Naive B cell (primary cell): ENCODE results near the gene TIMP2. TPM values are rescaled to one million over a fixed set of nuclear protein-coding genes. Genes with fewer than 3 reads are reported as not detected.

Source experiments
- ATAC-seq, 2 donors: fragments of 150-1000 bp; cut with Tn5 transposase; 2 replicates each; pipeline ENCODE4 v1.10.0; 2021; ENCODE audit warnings: low read depth in 2 of 2, mild to moderate bottlenecking in 2 of 2, moderate library complexity in 2 of 2
- DNase-seq: peaks from one replicate; pipeline ENCODE4 v3.0.0; 2022
- H3K27ac Mint-ChIP-seq, 6 donors: one replicate each; pipeline ENCODE4 v1.8.0; 2020 to 2022; ENCODE audit warnings: mild to moderate bottlenecking in 6 of 6, mixed read lengths in 6 of 6, moderate library complexity in 5 of 6, inconsistent platforms in 2 of 6
- H3K27me3 Mint-ChIP-seq, 3 donors: one replicate each; pipeline ENCODE4 v1.8.0; 2021 to 2022; ENCODE audit warnings: mixed read lengths in 3 of 3, mild to moderate bottlenecking in 1 of 3
- H3K36me3 Mint-ChIP-seq, 2 donors: one replicate each; pipeline ENCODE4 v1.8.0; 2020 to 2022; ENCODE audit warnings: mixed read lengths in 2 of 2, inconsistent platforms in 1 of 2, mild to moderate bottlenecking in 1 of 2
- H3K4me1 Mint-ChIP-seq, 3 donors: one replicate each; pipeline ENCODE4 v1.8.0; 2020 to 2022; ENCODE audit warnings: mixed read lengths in 3 of 3, inconsistent platforms in 1 of 3, mild to moderate bottlenecking in 1 of 3, moderate library complexity in 1 of 3
- H3K4me3 Mint-ChIP-seq, 8 donors: one replicate each; pipeline ENCODE4 v1.8.0; 2020 to 2022; ENCODE audit warnings: mild to moderate bottlenecking in 8 of 8, mixed read lengths in 8 of 8, moderate library complexity in 8 of 8, inconsistent platforms in 2 of 8
- H3K9me3 Mint-ChIP-seq, 7 donors: one replicate each; pipeline ENCODE4 v1.8.0; 2020 to 2022; ENCODE audit warnings: mixed read lengths in 7 of 7, mild to moderate bottlenecking in 5 of 7, inconsistent platforms in 2 of 7, moderate library complexity in 1 of 7
- polyA plus RNA-seq, 6 donors: library from polyadenylated mRNA; unstranded; fragments of 300-500 nt; fragmentation: Illumina TruSeq; gene quantifications; one replicate each; pipeline ENCODE4 v1.2.3, GENCODE V29; 2021; ENCODE audit warnings: low read depth in 6 of 6

The TIMP2 gene
- polyA plus RNA-seq, 6 donors from 2014 or later: 0.40 to 1.1 (median 0.65) TPM

DNA sequence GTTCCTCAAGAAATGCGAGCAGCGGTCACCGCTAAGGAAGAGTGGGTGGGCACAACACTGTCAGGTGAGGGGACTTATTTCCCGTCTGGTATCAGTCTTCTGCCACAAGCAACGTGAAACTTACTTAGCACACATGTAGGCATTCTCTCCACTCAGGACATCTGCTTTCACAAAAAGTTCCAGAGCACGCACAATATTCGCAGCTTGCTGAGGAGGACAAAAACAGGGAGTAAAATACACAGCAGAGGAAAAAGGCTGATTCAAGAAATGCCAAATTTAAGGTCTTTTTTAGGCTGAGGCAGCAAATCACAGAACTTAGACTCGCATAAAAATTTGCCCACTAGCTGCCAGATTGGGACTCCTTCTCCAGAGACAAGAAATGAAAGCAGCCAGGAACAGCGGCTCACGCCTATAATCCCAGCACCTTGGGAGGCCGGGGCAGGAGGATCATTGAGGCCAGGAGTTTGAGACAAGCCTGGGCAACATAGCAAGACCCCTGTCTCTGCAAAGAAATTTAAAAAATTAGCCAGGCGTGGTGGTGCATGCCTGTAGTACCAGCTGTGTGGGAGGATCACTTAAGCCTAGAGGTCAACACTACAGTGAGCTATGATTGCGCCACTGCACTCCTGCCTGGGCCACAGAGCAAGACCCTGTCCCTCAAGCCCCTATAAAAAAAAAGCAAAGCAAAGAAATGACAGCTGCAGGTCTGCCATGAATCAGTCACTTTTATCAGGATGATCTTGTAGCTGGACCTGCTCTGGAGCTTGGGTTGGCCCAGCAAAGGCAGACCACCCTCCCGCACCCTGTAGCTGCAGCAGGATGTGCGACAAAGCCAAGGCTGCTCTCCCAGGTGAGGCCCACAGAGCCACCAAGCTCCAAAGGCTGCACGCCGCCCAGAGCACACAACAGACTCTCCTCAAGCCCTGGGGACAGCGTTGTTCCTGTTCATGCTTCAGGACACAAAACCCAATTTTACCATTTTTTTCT is 105.1 kb downstream of the TIMP2 start:
- peaks cover 29 to 52% of the 10 kb centered on the region in 2 donors for H3K36me3 Mint-ChIP-seq
- H3K4me3 Mint-ChIP-seq: no peak overlapping the region
- DNase-seq (no peak), ATAC-seq (no peak)
- H3K9me3 Mint-ChIP-seq: no peaks in the 10 kb centered on the region
- H3K27me3 Mint-ChIP-seq: no peaks in the 10 kb centered on the region
- peak overlapping the region in 4 of 6 donors; percentile 37 to 83 (median 78) for H3K27ac Mint-ChIP-seq
- H3K4me1 Mint-ChIP-seq: peaks cover 14 to 30% (median 23%) of the 10 kb centered on the region in 3 donors

GRCh38 chr17:78819402-78819801 is 105.8 kb downstream of the TIMP2 start:
- ATAC-seq: no peak
- Mint-ChIP-seq H3K27me3 (no peaks in the 10 kb centered on the region), H3K4me3 (peak overlapping the region in 3 of 8 donors; percentile 0 to 25 (median 5)), H3K27ac (peak overlapping the region; percentile 76 to 92 (median 88)), H3K9me3 (no peaks in the 10 kb centered on the region), H3K4me1 (peaks cover 14 to 25% (median 23%) of the 10 kb centered on the region in 3 donors), H3K36me3 (peaks cover 23 to 45% of the 10 kb centered on the region in 2 donors)
- DNase-seq: no peak

DNA sequence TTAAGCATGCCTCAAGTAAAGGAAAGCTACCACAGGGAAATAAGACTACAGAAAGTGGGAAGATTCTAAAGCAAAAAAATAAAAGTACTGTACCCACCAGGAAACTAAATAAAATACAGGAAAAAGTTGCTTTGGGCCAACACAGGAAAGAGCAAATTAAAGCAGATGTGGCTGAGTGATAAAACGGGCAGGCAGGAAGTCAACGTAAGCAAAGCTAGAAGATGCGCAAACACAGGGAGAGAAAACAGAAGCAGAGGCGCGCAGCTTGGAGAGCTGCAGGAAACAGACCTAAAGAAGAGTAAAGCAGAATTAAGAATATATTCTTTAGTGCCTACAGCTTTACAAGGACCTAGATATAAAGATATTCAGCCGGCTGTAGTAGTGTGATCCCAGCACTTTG is 106.3 kb downstream of the TIMP2 start:
- ATAC-seq (peak; percentile 80 to 85), DNase-seq (peak; percentile 32)
- no peaks in the 10 kb centered on the region for H3K27me3 Mint-ChIP-seq
- H3K36me3 Mint-ChIP-seq: peaks cover 27 to 41% of the 10 kb centered on the region in 2 donors
- peak overlapping the region; percentile 76 to 92 (median 88) for H3K27ac Mint-ChIP-seq
- peaks cover 14 to 25% (median 19%) of the 10 kb centered on the region in 3 donors for H3K4me1 Mint-ChIP-seq
- peak overlapping the region in 6 of 8 donors; percentile 0 to 48 (median 18) for H3K4me3 Mint-ChIP-seq
- H3K9me3 Mint-ChIP-seq: no peaks in the 10 kb centered on the region

DNA sequence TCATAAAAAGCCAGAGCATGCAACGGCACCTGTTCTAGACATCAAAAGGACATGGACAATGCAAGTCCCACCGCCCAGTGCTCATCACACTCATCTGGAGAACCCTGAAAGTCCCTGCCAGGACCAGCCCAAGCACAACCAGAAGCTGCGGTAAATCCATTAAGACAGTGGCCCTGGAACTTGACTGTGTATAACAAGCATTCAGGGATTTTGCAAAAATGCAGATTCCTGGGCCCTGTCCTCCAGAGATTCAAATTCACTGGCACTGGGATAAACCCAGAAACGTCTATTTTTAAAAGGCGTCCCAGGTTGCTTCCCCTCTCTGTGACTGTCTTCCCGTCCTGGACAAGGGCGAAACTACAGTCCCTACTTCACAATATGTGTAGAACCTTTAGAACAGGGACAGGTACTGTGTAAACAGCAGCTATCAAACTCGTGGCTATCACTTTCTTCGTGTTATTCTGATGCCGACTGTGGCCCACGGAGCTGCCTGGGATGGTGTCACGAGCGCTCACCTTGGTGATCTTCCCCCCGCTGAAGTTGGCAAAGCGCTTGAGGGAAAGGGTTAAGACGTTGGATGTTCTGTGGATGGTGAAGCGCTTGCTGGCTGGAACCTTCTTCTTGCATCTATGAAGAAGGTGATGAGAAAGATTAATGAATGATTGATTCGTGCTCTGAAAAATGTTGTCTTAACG is 106.9 kb downstream of the TIMP2 start:
- H3K9me3 Mint-ChIP-seq: no peaks in the 10 kb centered on the region
- H3K27me3 Mint-ChIP-seq: no peaks in the 10 kb centered on the region
- H3K27ac Mint-ChIP-seq: peak overlapping the region in 5 of 6 donors; percentile 42 to 89 (median 78)
- H3K4me3 Mint-ChIP-seq: peak overlapping the region in 3 of 8 donors; percentile 0 to 25 (median 18)
- peaks cover 14 to 22% (median 15%) of the 10 kb centered on the region in 3 donors for H3K4me1 Mint-ChIP-seq
- ATAC-seq (no peak), DNase-seq (no peak)
- peaks cover 31 to 34% of the 10 kb centered on the region in 2 donors for H3K36me3 Mint-ChIP-seq

DNA sequence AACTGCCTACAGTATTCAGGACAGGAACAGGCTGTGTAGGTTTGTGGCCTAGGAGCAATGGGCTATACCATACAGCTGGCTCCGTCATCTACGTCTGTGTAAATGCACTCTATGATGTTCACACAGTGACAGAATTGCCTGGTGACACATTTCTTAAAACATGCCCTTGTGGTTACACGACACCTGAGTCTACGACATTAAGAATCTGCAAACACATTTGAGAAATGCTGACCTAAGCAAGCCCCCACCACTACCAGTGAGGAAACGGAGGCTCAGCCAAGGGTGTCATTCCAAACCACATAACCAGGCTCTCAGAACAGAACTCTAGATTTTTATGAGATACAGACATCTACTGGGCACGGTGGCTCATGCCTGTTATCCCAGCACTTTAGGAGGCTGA is 108.1 kb downstream of the TIMP2 start:
- Mint-ChIP-seq H3K4me1 (peaks cover 11 to 14% (median 14%) of the 10 kb centered on the region in 3 donors), H3K9me3 (no peaks in the 10 kb centered on the region), H3K27me3 (no peaks in the 10 kb centered on the region), H3K36me3 (peaks cover 26 to 38% of the 10 kb centered on the region in 2 donors), H3K27ac (peak overlapping the region in 1 of 6 donors; percentile 51), H3K4me3 (no peak overlapping the region)
- DNase-seq: no peak
- no peak for ATAC-seq

GRCh38 chr17:78815696-78816095 is 109.5 kb downstream of the TIMP2 start:
- Mint-ChIP-seq H3K4me3 (no peak overlapping the region), H3K9me3 (no peaks in the 10 kb centered on the region), H3K27me3 (no peaks in the 10 kb centered on the region), H3K4me1 (peaks cover 11 to 14% (median 14%) of the 10 kb centered on the region in 3 donors), H3K27ac (no peak overlapping the region), H3K36me3 (peaks cover 26 to 38% of the 10 kb centered on the region in 2 donors)
- ATAC-seq (no peak), DNase-seq (no peak)

GRCh38 chr17:78812855-78813254 is 112.3 kb downstream of the TIMP2 start:
- Mint-ChIP-seq H3K36me3 (peaks cover 17 to 36% of the 10 kb centered on the region in 2 donors), H3K4me1 (no peaks in the 10 kb centered on the region), H3K4me3 (no peak overlapping the region), H3K9me3 (no peaks in the 10 kb centered on the region), H3K27ac (peak overlapping the region in 1 of 6 donors; percentile 53), H3K27me3 (no peaks in the 10 kb centered on the region)
- ATAC-seq (no peak), DNase-seq (no peak)

DNA sequence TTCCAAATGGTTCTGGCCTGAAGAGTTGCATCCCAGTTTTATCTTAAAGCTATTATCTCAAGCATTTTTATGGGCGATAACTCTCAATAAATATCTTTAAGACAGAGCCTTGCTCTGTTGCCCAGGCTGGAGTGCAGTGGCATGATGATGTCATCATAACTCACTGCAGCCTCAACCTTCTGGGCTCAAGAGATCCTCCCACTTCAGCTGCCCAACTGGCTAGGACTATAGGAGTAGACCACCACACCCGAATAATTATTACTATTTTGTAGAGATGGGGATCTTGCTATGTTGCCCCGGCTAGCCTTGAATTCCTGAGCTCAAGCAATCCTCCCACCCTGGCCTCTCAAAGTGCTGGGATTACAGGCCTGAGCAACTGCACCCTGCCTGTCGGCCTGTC is 117.0 kb downstream of the TIMP2 start:
- no peak for ATAC-seq
- H3K9me3 Mint-ChIP-seq: no peaks in the 10 kb centered on the region
- H3K27me3 Mint-ChIP-seq: no peaks in the 10 kb centered on the region
- peak overlapping the region in 1 of 8 donors; percentile 42 for H3K4me3 Mint-ChIP-seq
- DNase-seq: no peak
- H3K4me1 Mint-ChIP-seq: peaks cover 13 to 33% (median 16%) of the 10 kb centered on the region in 3 donors
- peaks cover 28 to 34% of the 10 kb centered on the region in 2 donors for H3K36me3 Mint-ChIP-seq
- H3K27ac Mint-ChIP-seq: peak overlapping the region in 1 of 6 donors; percentile 69

DNA sequence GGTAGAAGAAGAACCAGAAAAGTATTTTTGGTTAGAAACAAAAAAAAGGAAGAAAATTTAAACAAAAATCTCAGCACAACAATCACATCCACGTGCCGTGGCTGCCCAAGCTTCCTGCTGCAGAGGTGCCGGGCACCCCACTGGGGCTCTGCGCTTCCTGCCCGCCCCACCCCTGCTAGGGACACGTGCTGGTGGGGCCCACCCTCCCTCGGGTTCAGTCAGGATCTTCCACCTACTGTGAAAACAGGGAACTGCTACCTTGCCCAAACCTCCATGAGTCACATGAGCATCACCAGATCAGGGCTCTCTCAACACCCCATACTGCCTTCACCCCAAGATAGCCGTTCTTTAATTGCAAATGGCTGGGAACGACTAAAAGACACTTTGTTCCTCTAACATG is 118.7 kb downstream of the TIMP2 start:
- Mint-ChIP-seq H3K36me3 (peaks cover 23 to 37% of the 10 kb centered on the region in 2 donors), H3K4me1 (peaks cover 13 to 33% (median 16%) of the 10 kb centered on the region in 3 donors), H3K4me3 (peak overlapping the region in 5 of 8 donors; percentile 28 to 87 (median 66)), H3K27me3 (no peaks in the 10 kb centered on the region), H3K9me3 (no peaks in the 10 kb centered on the region), H3K27ac (peak overlapping the region; percentile 85 to 96 (median 92))
- DNase-seq: peak; percentile 74
- ATAC-seq: peak; percentile 71 to 74

- ATAC-seq (no peak), DNase-seq (no peak)
- Mint-ChIP-seq H3K4me3 (peak overlapping the region in 2 of 8 donors; percentile 55 to 56), H3K36me3 (peaks cover 19 to 37% of the 10 kb centered on the region in 2 donors), H3K27me3 (no peaks in the 10 kb centered on the region), H3K27ac (peak overlapping the region in 5 of 6 donors; percentile 26 to 94 (median 85)), H3K9me3 (no peaks in the 10 kb centered on the region), H3K4me1 (peaks cover 16 to 33% (median 20%) of the 10 kb centered on the region in 3 donors)
Observed at GRCh38 chr17:78805301-78805700, 119.9 kb downstream of the TIMP2 start.

- Mint-ChIP-seq H3K36me3 (peaks cover 16 to 37% of the 10 kb centered on the region in 2 donors), H3K4me1 (peaks cover 18 to 37% (median 21%) of the 10 kb centered on the region in 3 donors), H3K27me3 (no peaks in the 10 kb centered on the region), H3K4me3 (peak overlapping the region in 2 of 8 donors; percentile 24 to 67), H3K27ac (peak overlapping the region in 4 of 6 donors; percentile 50 to 85 (median 77)), H3K9me3 (no peaks in the 10 kb centered on the region)
- ATAC-seq (no peak), DNase-seq (no peak)
Observed at GRCh38 chr17:78804777-78805176, 120.4 kb downstream of the TIMP2 start.

GRCh38 chr17:78803186-78803845 is 121.9 kb downstream of the TIMP2 start:
- no peaks in the 10 kb centered on the region for H3K27me3 Mint-ChIP-seq
- DNase-seq (no peak), ATAC-seq (no peak)
- peak overlapping the region in 3 of 6 donors; percentile 41 to 66 (median 49) for H3K27ac Mint-ChIP-seq
- peak overlapping the region in 3 of 8 donors; percentile 5 to 67 (median 37) for H3K4me3 Mint-ChIP-seq
- no peaks in the 10 kb centered on the region for H3K9me3 Mint-ChIP-seq
- peaks cover 24 to 47% (median 29%) of the 10 kb centered on the region in 3 donors for H3K4me1 Mint-ChIP-seq
- peaks cover 21 to 38% of the 10 kb centered on the region in 2 donors for H3K36me3 Mint-ChIP-seq
